ENCODE measurements around the gene STAT4.
A peak's percentile ranks its signal among the peaks of the same experiment; 100 is the strongest.

Gene STAT4

DNA sequence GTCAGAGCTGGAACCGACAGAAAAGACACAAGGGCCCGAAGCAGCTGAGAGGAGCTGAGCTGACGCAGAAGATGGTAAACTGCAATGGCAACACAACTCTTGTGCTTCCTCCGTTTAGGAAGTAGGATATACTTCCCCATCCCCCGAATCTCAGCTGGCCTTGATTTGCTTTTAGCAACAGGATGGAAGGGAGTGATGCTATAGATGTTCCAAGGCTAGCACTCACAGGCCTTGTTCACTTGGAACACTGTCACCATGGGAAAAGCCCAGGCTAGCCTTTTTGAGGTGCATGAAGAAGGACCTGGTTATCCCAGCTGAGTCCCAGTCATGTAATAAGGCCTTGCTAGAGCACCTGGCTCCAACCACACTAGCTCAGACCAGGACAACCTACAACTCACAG lies 162.9 kb downstream of the STAT4 start:
- no peak for DNase-seq (ENCODE audit: low spot score)
- TF ChIP-seq, protein P1, sequence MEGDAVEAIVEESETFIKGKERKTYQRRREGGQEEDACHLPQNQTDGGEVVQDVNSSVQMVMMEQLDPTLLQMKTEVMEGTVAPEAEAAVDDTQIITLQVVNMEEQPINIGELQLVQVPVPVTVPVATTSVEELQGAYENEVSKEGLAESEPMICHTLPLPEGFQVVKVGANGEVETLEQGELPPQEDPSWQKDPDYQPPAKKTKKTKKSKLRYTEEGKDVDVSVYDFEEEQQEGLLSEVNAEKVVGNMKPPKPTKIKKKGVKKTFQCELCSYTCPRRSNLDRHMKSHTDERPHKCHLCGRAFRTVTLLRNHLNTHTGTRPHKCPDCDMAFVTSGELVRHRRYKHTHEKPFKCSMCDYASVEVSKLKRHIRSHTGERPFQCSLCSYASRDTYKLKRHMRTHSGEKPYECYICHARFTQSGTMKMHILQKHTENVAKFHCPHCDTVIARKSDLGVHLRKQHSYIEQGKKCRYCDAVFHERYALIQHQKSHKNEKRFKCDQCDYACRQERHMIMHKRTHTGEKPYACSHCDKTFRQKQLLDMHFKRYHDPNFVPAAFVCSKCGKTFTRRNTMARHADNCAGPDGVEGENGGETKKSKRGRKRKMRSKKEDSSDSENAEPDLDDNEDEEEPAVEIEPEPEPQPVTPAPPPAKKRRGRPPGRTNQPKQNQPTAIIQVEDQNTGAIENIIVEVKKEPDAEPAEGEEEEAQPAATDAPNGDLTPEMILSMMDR (conservative IDR thresholded peaks at IDR 0.05; ENCODE audit: low read depth), result no peak
- CTCF ChIA-PET, result interaction anchor here (0.7 kb wide), 1 partner anchor 513 kb away, joined by 5 read pairs; no protein-coding TSS in a partner anchor
- H3K27ac ChIP-seq, result no peak overlapping the region
- POLR2A ChIA-PET (ENCODE audit: low non-redundant PET), result no interaction called here

DNA sequence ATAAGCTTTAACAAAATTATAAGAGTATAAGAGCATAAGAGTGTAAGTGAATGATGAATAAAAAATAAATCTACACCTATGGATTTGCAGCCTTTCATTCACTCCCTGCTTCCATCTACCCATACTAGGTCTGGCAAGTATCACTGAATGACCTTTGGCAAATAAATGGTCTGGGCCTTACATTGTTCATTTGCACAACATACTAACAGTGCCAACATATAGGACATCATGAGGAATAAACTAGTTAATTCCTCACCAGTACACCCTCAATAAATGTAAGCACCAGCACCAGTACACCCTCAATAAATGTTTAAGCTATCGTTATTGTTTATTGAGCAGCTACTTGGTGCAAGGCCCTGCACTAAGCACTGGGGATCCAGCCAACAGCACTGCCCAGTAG lies 163.7 kb downstream of the STAT4 start:
- TF ChIP-seq, protein P1 (conservative IDR thresholded peaks at IDR 0.05; ENCODE audit: low read depth), result no peak
- DNase-seq (ENCODE audit: low spot score), result no peak
- no peak overlapping the region for H3K27ac ChIP-seq
- ChIA-PET POLR2A (ENCODE audit: low non-redundant PET) (no interaction called here), CTCF (interaction anchor here (0.7 kb wide), 1 partner anchor 514 kb away, joined by 5 read pairs; no protein-coding TSS in a partner anchor)

DNA sequence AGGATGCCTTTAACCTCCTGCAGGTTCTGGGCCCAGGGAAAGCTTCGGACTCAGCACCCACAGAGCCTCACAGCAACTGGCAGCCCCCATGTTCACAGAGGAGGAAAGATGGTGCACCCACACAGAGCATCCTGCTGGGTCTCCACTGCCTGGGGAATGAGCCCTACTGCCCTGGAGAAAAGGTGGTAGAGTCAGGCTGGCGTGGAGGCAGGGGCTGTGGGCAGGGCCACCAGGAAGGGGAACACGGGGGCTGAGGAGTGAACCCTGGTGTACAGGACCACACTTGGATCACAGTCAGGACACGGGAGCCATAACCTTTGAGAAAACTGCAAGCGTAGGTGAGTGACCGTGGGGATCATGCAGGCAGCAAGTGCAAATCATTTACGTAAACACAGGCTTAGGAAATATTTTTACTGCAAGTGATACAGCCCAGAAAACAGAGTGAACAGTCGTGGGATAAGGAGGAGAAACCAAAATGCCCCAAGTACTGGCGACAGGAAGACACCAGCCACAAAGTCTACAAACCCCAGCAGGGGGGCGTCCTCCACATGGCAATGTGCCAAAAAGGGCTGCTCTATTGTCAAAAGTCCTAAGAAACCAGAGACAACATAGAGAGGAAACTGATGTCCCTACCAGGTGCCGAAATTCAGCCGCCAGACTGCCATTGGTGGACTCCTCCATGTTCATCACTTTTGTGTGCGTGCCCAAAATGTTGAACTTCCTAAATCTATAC lies 164.4 kb downstream of the STAT4 start:
- DNase-seq (ENCODE audit: low spot score), result no peak
- ChIA-PET CTCF (no interaction called here), POLR2A (ENCODE audit: low non-redundant PET) (no interaction called here)
- TF ChIP-seq, protein P1 (conservative IDR thresholded peaks at IDR 0.05; ENCODE audit: low read depth), result no peak
- 0 out of 2 replicates have a peak overlapping the region, but pooled peaks have one; percentile 4 for H3K27ac ChIP-seq

DNA sequence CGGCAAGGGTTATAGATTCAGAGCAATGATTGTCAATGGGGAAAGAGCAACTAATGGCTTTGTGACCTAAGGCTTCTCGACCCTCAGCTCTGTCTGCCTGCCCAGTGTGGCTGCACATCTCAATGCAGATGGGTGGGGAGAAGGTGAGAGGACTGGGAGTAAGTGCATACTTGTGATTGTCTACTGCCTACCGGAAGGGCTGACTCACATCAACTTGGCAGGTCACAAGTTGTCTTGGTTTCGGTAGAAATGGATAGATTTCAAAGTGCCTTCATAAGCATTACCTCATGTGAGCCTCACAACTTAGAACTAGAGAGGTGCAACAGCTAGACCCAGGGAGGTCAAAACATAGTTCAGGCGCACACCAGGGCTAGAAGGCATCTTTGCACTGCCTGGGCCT lies 166.2 kb downstream of the STAT4 start:
- TF ChIP-seq, protein P1 (conservative IDR thresholded peaks at IDR 0.05; ENCODE audit: low read depth), result no peak
- CTCF ChIA-PET, result interaction anchor here (0.6 kb wide), 1 partner anchor 1512 kb away, joined by 3 read pairs; no protein-coding TSS in a partner anchor
- POLR2A ChIA-PET (ENCODE audit: low non-redundant PET), result no interaction called here
- peak; percentile 71 for DNase-seq (ENCODE audit: low spot score)
- H3K27ac ChIP-seq, result peak overlapping the region; percentile 45

DNA sequence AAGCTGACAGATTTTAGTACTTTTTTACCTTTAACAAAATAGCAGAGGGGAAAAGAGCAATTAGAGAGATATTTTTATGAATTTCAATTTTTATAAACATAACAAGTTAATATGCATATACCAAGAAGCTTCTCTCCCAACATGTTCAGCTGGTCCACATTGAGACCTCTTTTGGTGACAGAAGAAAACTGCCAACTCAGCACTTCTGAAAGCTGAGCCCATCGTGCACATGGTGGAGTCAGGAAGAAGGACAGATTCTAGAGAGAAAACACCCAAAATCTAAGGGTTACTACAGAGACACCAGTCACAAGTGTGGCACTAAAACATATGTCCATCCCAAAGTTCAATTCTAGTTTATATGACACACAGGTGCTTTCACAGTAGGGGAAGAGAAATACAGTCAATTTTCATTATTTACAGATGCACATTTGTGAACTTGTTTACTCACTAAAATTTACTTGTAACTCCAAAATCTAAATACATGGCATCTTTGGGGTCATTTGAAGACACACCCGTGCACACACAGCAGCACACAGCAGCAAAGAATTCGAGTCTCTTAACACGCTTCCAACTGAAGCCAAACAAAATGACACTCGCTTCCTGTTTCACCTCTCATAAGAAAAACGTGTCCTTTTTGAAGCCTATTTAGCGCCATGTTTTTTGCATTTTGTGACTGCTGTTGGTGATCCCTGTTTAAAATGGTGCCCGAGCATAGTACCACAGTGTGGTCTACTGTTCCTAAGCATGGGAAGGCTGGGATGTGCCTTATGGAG lies 168.3 kb downstream of the STAT4 start:
- ChIA-PET CTCF (no interaction called here), POLR2A (ENCODE audit: low non-redundant PET) (no interaction called here)
- TF ChIP-seq, protein P1 (conservative IDR thresholded peaks at IDR 0.05; ENCODE audit: low read depth), result no peak
- H3K27ac ChIP-seq, result no peak overlapping the region
- no peak for DNase-seq (ENCODE audit: low spot score)

DNA sequence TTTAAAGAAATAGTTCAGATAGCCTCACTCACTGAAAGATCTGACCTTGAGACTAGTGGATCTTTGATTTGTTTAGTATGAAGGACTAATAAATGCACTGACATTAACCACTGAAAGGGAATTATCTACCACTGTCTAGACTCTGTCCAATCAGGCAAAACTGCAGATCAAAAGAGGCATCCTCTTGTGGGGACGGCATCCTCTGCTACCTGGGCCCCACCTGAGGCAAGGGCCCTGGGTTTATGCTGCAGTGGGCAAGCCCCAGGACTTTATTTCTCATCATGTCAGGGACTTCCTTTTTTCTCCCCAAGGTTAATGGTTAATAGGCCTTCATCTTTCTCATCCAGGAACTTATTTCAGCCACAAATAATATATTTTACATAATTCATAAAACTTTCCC lies 169.1 kb downstream of the STAT4 start:
- H3K27ac ChIP-seq, result no peak overlapping the region
- TF ChIP-seq, protein P1 (conservative IDR thresholded peaks at IDR 0.05; ENCODE audit: low read depth), result no peak
- DNase-seq (ENCODE audit: low spot score), result no peak
- CTCF ChIA-PET, result interaction anchor here (0.6 kb wide), 1 partner anchor 217 kb away, joined by 4 read pairs; no protein-coding TSS in a partner anchor
- POLR2A ChIA-PET (ENCODE audit: low non-redundant PET), result no interaction called here
